Liver (tissue), 9 donors: ENCODE measurements around the gene ANKMY1. TPM values are rescaled to one million over a fixed set of nuclear protein-coding genes. Genes with fewer than 3 reads are reported as not detected.

Experiments used
- DNase-seq: peaks from one replicate; pipeline ENCODE4 v3.0.0-alpha.2; 2017; ENCODE audit warnings: low spot score
- H3K27ac ChIP-seq, 2 donors: one replicate each; pipeline ENCODE4 v1.7.0; 2013; ENCODE audit warnings: inconsistent platforms in 2 of 2, low read length in 2 of 2, control low read depth in 1 of 2, low read depth in 1 of 2, mild to moderate bottlenecking in 1 of 2
- H3K27me3 ChIP-seq, 4 donors: one replicate each; pipeline versions ENCODE4 v1.6.1 to v1.7.0; 2013; ENCODE audit warnings: low read length in 3 of 4, inconsistent platforms in 1 of 4, mild to moderate bottlenecking in 1 of 4, moderate library complexity in 1 of 4; ENCODE audit not compliant: control insufficient read depth in 4 of 4, insufficient read depth in 4 of 4
- H3K36me3 ChIP-seq, 4 donors: one replicate each; pipeline versions ENCODE4 v1.6.1 to v1.7.0; 2013; ENCODE audit warnings: low read length in 3 of 4, mild to moderate bottlenecking in 3 of 4, low read depth in 1 of 4, moderate library complexity in 1 of 4; ENCODE audit not compliant: control insufficient read depth in 4 of 4, insufficient read depth in 3 of 4
- H3K4me1 ChIP-seq, 4 donors: one replicate each; pipeline versions ENCODE4 v1.6.1 to v1.7.0; 2013; ENCODE audit warnings: low read length in 3 of 4, mild to moderate bottlenecking in 3 of 4, moderate library complexity in 1 of 4; ENCODE audit not compliant: control insufficient read depth in 4 of 4, insufficient read depth in 4 of 4
- H3K4me3 ChIP-seq, 3 donors: one replicate each; pipeline versions ENCODE4 v1.6.1 to v1.7.0; 2013; ENCODE audit warnings: low read length in 3 of 3, control low read depth in 1 of 3, low read depth in 1 of 3, mild to moderate bottlenecking in 1 of 3
- H3K9ac ChIP-seq, 2 donors: one replicate each; pipeline ENCODE4 v1.7.0; 2013; ENCODE audit warnings: low read length in 2 of 2, mild to moderate bottlenecking in 2 of 2, moderate library complexity in 2 of 2, control low read depth in 1 of 2, low read depth in 1 of 2
- H3K9me3 ChIP-seq, 4 donors: one replicate each; pipeline versions ENCODE4 v1.6.1 to v1.7.0; 2013; ENCODE audit warnings: low read length in 3 of 4; ENCODE audit not compliant: control insufficient read depth in 4 of 4
- EGR1 ChIP-seq, 2 donors: IDR thresholded peaks; 2 replicates each; pipeline ENCODE4 v1.6.1; 2016 to 2018; ENCODE audit warnings: antibody characterized with exemption in 2 of 2, low read depth in 2 of 2
- FOXA1 ChIP-seq: IDR thresholded peaks from 2 replicates; pipeline ENCODE4 v1.6.1; 2016; ENCODE audit warnings: antibody characterized with exemption
- FOXA2 ChIP-seq: IDR thresholded peaks from 2 replicates; pipeline ENCODE4 v1.6.1; 2016; ENCODE audit warnings: antibody characterized with exemption
- GABPA ChIP-seq, 2 donors: IDR thresholded peaks in 1 of 2; conservative IDR thresholded peaks in 1 of 2; 2 replicates each; pipeline ENCODE4 v1.6.1; 2016; ENCODE audit warnings: antibody characterized with exemption in 2 of 2, mild to moderate bottlenecking in 1 of 2, moderate library complexity in 1 of 2
- HNF4A ChIP-seq, 2 donors: conservative IDR thresholded peaks; 2 replicates each; pipeline ENCODE4 v1.6.1; 2016; ENCODE audit warnings: antibody characterized with exemption in 2 of 2, mild to moderate bottlenecking in 2 of 2
- HNF4G ChIP-seq: IDR thresholded peaks from 2 replicates; pipeline ENCODE4 v1.6.1; 2016; ENCODE audit warnings: antibody characterized with exemption
- JUND ChIP-seq, 2 donors: IDR thresholded peaks; 2 replicates each; pipeline ENCODE4 v1.6.1; 2016; ENCODE audit warnings: antibody characterized with exemption in 2 of 2
- NR2F2 ChIP-seq: IDR thresholded peaks from 2 replicates; pipeline ENCODE4 v1.6.1; 2016; ENCODE audit warnings: antibody characterized with exemption
- RAD21 ChIP-seq, 2 donors: IDR thresholded peaks; 2 replicates each; pipeline ENCODE4 v1.6.1; 2016; ENCODE audit warnings: antibody characterized with exemption in 2 of 2, mild to moderate bottlenecking in 2 of 2
- REST ChIP-seq: IDR thresholded peaks from 2 replicates; pipeline ENCODE4 v1.6.1; 2016; ENCODE audit warnings: antibody characterized with exemption, mild to moderate bottlenecking
- RXRA ChIP-seq, 2 donors: IDR thresholded peaks; 2 replicates each; pipeline ENCODE4 v1.6.1; 2017 to 2018; ENCODE audit warnings: antibody characterized with exemption in 2 of 2, mild to moderate bottlenecking in 1 of 2
- SP1 ChIP-seq: IDR thresholded peaks from 2 replicates; pipeline ENCODE4 v1.6.1; 2018; ENCODE audit warnings: antibody characterized with exemption, mild to moderate bottlenecking
- YY1 ChIP-seq: IDR thresholded peaks from 2 replicates; pipeline ENCODE4 v1.6.1; 2016; ENCODE audit warnings: antibody characterized with exemption, mild to moderate bottlenecking
- WGBS: extraction: QIAGEN DNeasy Blood & Tissue Kit; methylation state at CpG from one replicate; pipeline ENCODE4 v1.1.7; 2013; 5-methylcytosine and 5-hydroxymethylcytosine counted together
- polyA plus RNA-seq, 2 donors: library from polyadenylated mRNA; stranded (reverse) in 1 of 2; unstranded in 1 of 2; fragments of 200-250 nt in 1 of 2; fragments of >200 nt in 1 of 2; fragmentation: Nextera tagmentation in 1 of 2; extraction: Ambion mirVana in 1 of 2; gene quantifications; one replicate each; pipeline versions ENCODE4 v1.2.1 to v1.2.3, GENCODE V29; 2013 to 2015
- total RNA-seq, 2 donors: library from RNA; depleted of rRNA; stranded (reverse); fragments of >200 nt; gene quantifications; one replicate each; pipeline ENCODE4 v1.2.3, GENCODE V29; 2014
- TF ChIP-seq, protein P1 (sequence below): IDR thresholded peaks from 2 replicates; pipeline ENCODE4 v1.6.1; 2016; ENCODE audit warnings: antibody characterized with exemption
- TF ChIP-seq, protein P2 (sequence below): IDR thresholded peaks from 2 replicates; pipeline ENCODE4 v1.6.1; 2016; ENCODE audit warnings: antibody characterized with exemption
- TF ChIP-seq, protein P3 (sequence below): IDR thresholded peaks from 2 replicates; pipeline ENCODE4 v1.6.1; 2016; ENCODE audit warnings: antibody characterized with exemption
- TF ChIP-seq, protein P4 (sequence below): fragments of 150-350 bp; IDR thresholded peaks from 2 replicates; pipeline ENCODE4 v1.5.1; 2017; ENCODE audit warnings: improper control_type of control experiment, low read depth, low read length; ENCODE audit not compliant: missing input control
- donor health status: healthy.
- donor health status: healthy.
- donor health status: healthy.
- donor health status: healthy.
- donor health status: healthy.

ANKMY1 gene
- total and polyA plus RNA-seq, 4 donors, result 2.5 to 12.8 (median 4.2) TPM

DNA sequence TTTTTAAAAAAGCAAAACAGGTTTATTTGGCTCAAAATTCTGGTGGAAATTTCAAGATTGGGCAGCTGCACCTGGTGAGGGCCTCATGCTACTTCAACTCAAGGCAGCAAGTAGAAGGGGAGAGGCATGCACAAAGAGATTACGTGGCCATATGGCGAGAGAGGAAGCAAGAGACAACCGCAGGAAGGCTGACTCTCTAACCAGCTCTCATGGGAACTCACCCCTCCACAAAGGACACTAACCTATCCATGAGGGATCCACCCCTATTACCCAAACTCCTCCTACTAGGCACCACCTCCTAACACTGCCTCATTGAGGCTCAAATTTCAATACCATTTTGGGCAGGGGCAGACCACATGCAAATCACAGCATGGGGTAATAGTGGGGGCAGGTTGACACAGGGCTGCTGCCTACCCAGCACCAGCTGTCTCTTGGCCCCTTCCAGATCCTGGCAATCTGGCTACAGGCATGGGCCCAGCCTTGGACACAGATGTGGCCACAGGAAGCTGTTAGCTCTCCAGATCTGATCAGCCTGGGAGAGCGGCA, 26.8 kb upstream of the ANKMY1 start:
- no peak for DNase-seq
- H3K36me3 ChIP-seq, result no peaks in the 10 kb centered on the region
- peaks cover 20 to 54% (median 47%) of the 10 kb centered on the region in 4 donors for H3K4me1 ChIP-seq
- no peaks in the 10 kb centered on the region for H3K9me3 ChIP-seq
- TF ChIP-seq YY1 (no peak), EGR1 (IDR thresholded peaks at IDR 0.05; ENCODE audit: low read depth in 2 of 2) (no peak), JUND (IDR thresholded peaks at IDR 0.05) (no peak), RXRA (IDR thresholded peaks at IDR 0.05) (no peak), SP1 (no peak), REST (no peak), FOXA1 (no peak), RAD21 (IDR thresholded peaks at IDR 0.05) (no peak), NR2F2 (no peak), FOXA2 (no peak), HNF4A (conservative IDR thresholded peaks at IDR 0.05) (no peak), HNF4G (no peak)
- TF ChIP-seq, protein P1, sequence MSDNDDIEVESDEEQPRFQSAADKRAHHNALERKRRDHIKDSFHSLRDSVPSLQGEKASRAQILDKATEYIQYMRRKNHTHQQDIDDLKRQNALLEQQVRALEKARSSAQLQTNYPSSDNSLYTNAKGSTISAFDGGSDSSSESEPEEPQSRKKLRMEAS, result no peak
- TF ChIP-seq, protein P2, sequence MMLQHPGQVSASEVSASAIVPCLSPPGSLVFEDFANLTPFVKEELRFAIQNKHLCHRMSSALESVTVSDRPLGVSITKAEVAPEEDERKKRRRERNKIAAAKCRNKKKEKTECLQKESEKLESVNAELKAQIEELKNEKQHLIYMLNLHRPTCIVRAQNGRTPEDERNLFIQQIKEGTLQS, result no peak
- TF ChIP-seq, protein P3, sequence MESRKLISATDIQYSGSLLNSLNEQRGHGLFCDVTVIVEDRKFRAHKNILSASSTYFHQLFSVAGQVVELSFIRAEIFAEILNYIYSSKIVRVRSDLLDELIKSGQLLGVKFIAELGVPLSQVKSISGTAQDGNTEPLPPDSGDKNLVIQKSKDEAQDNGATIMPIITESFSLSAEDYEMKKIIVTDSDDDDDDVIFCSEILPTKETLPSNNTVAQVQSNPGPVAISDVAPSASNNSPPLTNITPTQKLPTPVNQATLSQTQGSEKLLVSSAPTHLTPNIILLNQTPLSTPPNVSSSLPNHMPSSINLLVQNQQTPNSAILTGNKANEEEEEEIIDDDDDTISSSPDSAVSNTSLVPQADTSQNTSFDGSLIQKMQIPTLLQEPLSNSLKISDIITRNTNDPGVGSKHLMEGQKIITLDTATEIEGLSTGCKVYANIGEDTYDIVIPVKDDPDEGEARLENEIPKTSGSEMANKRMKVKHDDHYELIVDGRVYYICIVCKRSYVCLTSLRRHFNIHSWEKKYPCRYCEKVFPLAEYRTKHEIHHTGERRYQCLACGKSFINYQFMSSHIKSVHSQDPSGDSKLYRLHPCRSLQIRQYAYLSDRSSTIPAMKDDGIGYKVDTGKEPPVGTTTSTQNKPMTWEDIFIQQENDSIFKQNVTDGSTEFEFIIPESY, result no peak
- no peak overlapping the region for H3K9ac ChIP-seq
- no peak overlapping the region for H3K27ac ChIP-seq
- no peak overlapping the region for H3K4me3 ChIP-seq
- no peaks in the 10 kb centered on the region for H3K27me3 ChIP-seq
- 91% methylated on average over 4 of the region's 4 CpGs for WGBS

GRCh38 chr2:240583774-240584173, 26.0 kb upstream of the ANKMY1 start:
- DNase-seq, result no peak
- Histone ChIP-seq H3K27me3 (no peaks in the 10 kb centered on the region), H3K9me3 (no peaks in the 10 kb centered on the region), H3K27ac (no peak overlapping the region), H3K36me3 (no peaks in the 10 kb centered on the region), H3K9ac (no peak overlapping the region), H3K4me1 (peaks cover 26 to 54% (median 50%) of the 10 kb centered on the region in 4 donors), H3K4me3 (no peak overlapping the region)
- TF ChIP-seq REST, result no peak
- no peak for TF ChIP-seq JUND (IDR thresholded peaks at IDR 0.05)
- no peak for TF ChIP-seq FOXA2
- no peak for TF ChIP-seq RXRA (IDR thresholded peaks at IDR 0.05)
- TF ChIP-seq FOXA1, result no peak
- TF ChIP-seq, protein P3, result no peak
- TF ChIP-seq, protein P4, sequence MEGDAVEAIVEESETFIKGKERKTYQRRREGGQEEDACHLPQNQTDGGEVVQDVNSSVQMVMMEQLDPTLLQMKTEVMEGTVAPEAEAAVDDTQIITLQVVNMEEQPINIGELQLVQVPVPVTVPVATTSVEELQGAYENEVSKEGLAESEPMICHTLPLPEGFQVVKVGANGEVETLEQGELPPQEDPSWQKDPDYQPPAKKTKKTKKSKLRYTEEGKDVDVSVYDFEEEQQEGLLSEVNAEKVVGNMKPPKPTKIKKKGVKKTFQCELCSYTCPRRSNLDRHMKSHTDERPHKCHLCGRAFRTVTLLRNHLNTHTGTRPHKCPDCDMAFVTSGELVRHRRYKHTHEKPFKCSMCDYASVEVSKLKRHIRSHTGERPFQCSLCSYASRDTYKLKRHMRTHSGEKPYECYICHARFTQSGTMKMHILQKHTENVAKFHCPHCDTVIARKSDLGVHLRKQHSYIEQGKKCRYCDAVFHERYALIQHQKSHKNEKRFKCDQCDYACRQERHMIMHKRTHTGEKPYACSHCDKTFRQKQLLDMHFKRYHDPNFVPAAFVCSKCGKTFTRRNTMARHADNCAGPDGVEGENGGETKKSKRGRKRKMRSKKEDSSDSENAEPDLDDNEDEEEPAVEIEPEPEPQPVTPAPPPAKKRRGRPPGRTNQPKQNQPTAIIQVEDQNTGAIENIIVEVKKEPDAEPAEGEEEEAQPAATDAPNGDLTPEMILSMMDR, result no peak
- no peak for TF ChIP-seq HNF4G
- TF ChIP-seq EGR1 (IDR thresholded peaks at IDR 0.05; ENCODE audit: low read depth in 2 of 2), result no peak
- TF ChIP-seq NR2F2, result no peak
- TF ChIP-seq, protein P1, result no peak
- TF ChIP-seq GABPA (IDR thresholded peaks at IDR 0.05 in 1 of 2, conservative IDR thresholded peaks at IDR 0.05 in 1 of 2), result no peak
- no peak for TF ChIP-seq YY1
- 93% methylated on average over 4 of the region's 4 CpGs for WGBS
